Skin epidermis (tissue), 12 donors: Measurements from ENCODE around the gene GHR.
"Not testable (repeated sequence)": the region's sequence is repeated elsewhere in the genome, so short reads cannot be mapped to it uniquely, and the experiment has no call there.

Source experiments
- H3K27ac ChIP-seq, 21 experiments: fragments of 200-600 bp; sonication (generic) in 11 of 21; one replicate each; pipeline ENCODE4 v1.5.0; 2020; ENCODE audit warnings: mild to moderate bottlenecking in 3 of 21, inconsistent platforms in 2 of 21, moderate library complexity in 2 of 21
- H3K4me3 ChIP-seq, 7 experiments: fragments of 200-600 bp; sonication (generic) in 2 of 7; one replicate each; pipeline ENCODE4 v1.5.0; 2020; ENCODE audit warnings: inconsistent platforms in 2 of 7, mild to moderate bottlenecking in 2 of 7, moderate library complexity in 1 of 7

The GHR gene

GRCh38 chr5:42632354-42632900, 209.2 kb downstream of the GHR start:
- Histone ChIP-seq H3K4me3 (no peak overlapping the region), H3K27ac (no peak overlapping the region)

- Histone ChIP-seq H3K4me3 (no peak overlapping the region), H3K27ac (no peak overlapping the region)
Measured at GRCh38 chr5:42634575-42634974, 211.3 kb downstream of the GHR start.

GRCh38 chr5:42636425-42636824, 213.2 kb downstream of the GHR start:
- no peak overlapping the region for H3K4me3 ChIP-seq

GRCh38 chr5:42636946-42637345, 213.7 kb downstream of the GHR start:
- Histone ChIP-seq H3K27ac (no peak overlapping the region), H3K4me3 (no peak overlapping the region)

More at GRCh38 chr5:42636425-42636824, 213.2 kb downstream of the GHR start:
- no peak overlapping the region for H3K27ac ChIP-seq

GRCh38 chr5:42638972-42639371, 215.7 kb downstream of the GHR start:
- Histone ChIP-seq H3K27ac (no peak overlapping the region), H3K4me3 (no peak overlapping the region)

- Histone ChIP-seq H3K27ac (peak overlapping the region in 1 of 21 experiments; percentile 35), H3K4me3 (no peak overlapping the region)
Measured at GRCh38 chr5:42640835-42641234, 217.6 kb downstream of the GHR start.

GRCh38 chr5:42641336-42642005, 218.2 kb downstream of the GHR start:
- Histone ChIP-seq H3K27ac (peak overlapping the region in 1 of 21 experiments; percentile 35), H3K4me3 (no peak overlapping the region)

- Histone ChIP-seq H3K4me3 (no peak overlapping the region), H3K27ac (no peak overlapping the region)
Measured at GRCh38 chr5:42642006-42642405, 218.8 kb downstream of the GHR start.

- Histone ChIP-seq H3K27ac (no peak overlapping the region), H3K4me3 (no peak overlapping the region)
Measured at GRCh38 chr5:42643360-42643759, 220.1 kb downstream of the GHR start.

- no peak overlapping the region for H3K4me3 ChIP-seq
- H3K27ac ChIP-seq: no peak overlapping the region
Measured at GRCh38 chr5:42645138-42645537, 221.9 kb downstream of the GHR start.

- no peak overlapping the region for H3K4me3 ChIP-seq
- H3K27ac ChIP-seq: no peak overlapping the region
Measured at GRCh38 chr5:42648036-42648435, 224.8 kb downstream of the GHR start.

- Histone ChIP-seq H3K4me3 (no peak overlapping the region), H3K27ac (no peak overlapping the region)
Measured at GRCh38 chr5:42648915-42649314, 225.7 kb downstream of the GHR start.

- Histone ChIP-seq H3K4me3 (no peak overlapping the region), H3K27ac (no peak overlapping the region)
Measured at GRCh38 chr5:42650084-42650483, 226.8 kb downstream of the GHR start.

GRCh38 chr5:42653705-42654104, 230.5 kb downstream of the GHR start:
- Histone ChIP-seq H3K27ac (no peak overlapping the region), H3K4me3 (no peak overlapping the region)

GRCh38 chr5:42654645-42655044, 231.4 kb downstream of the GHR start:
- no peak overlapping the region for H3K27ac ChIP-seq
- H3K4me3 ChIP-seq: no peak overlapping the region

GRCh38 chr5:42655982-42656650, 232.9 kb downstream of the GHR start:
- Histone ChIP-seq H3K27ac (no peak overlapping the region), H3K4me3 (no peak overlapping the region)

- H3K27ac ChIP-seq: no peak overlapping the region
Measured at GRCh38 chr5:42656651-42657015, 233.4 kb downstream of the GHR start.

GRCh38 chr5:42659869-42660268, 236.6 kb downstream of the GHR start:
- not testable (repeated sequence) for H3K4me3 ChIP-seq

More at GRCh38 chr5:42656651-42657015, 233.4 kb downstream of the GHR start:
- H3K4me3 ChIP-seq: no peak overlapping the region

GRCh38 chr5:42665857-42666256, 242.6 kb downstream of the GHR start:
- no peak overlapping the region for H3K27ac ChIP-seq
- H3K4me3 ChIP-seq: no peak overlapping the region

More at GRCh38 chr5:42659869-42660268, 236.6 kb downstream of the GHR start:
- H3K27ac ChIP-seq: not testable (repeated sequence)

- no peak overlapping the region for H3K27ac ChIP-seq
- no peak overlapping the region for H3K4me3 ChIP-seq
Measured at GRCh38 chr5:42666869-42667268, 243.6 kb downstream of the GHR start.

- H3K27ac ChIP-seq: no peak overlapping the region
- no peak overlapping the region for H3K4me3 ChIP-seq
Measured at GRCh38 chr5:42668254-42668653, 245.0 kb downstream of the GHR start.
